ENCODE measurements around the gene PNMA6A. TPM values are rescaled to one million over a fixed set of nuclear protein-coding genes. Genes with fewer than 3 reads are reported as not detected.
"Not testable (repeated sequence)": the region's sequence is repeated elsewhere in the genome, so short reads cannot be mapped to it uniquely, and the experiment has no call there.

The PNMA6A gene
- total and polyA plus RNA-seq, 10 of the 15 experiments (the other 5 are each of a cell fraction or from before 2014, with no cell fraction given), result 0.03 to 0.23 (median 0.15) TPM; not detected in 7

- in situ Hi-C loops (cut with MboI), result loop anchor here (10.0 kb wide), 1 partner anchor 71 kb away; no protein-coding TSS in a partner anchor
- RAD21 ChIA-PET (ENCODE audit: unreplicated experiment); H3K4me1 ChIP-seq (ENCODE audit: control insufficient read depth, insufficient read depth, low read length); CTCF ChIA-PET; H3K9me3 ChIP-seq (replicated peaks; ENCODE audit: control insufficient read depth, insufficient read depth, low read length); BruUV-seq (replicated peaks); H3K4me3 ChIP-seq; H3K4me2 ChIP-seq (ENCODE audit: control insufficient read depth, insufficient read depth); H3K9ac ChIP-seq (ENCODE audit: control insufficient read depth, insufficient read depth, low read length); H3K27ac ChIP-seq (ENCODE audit: control insufficient read depth, insufficient read depth); H3K79me2 ChIP-seq (ENCODE audit: control insufficient read depth, insufficient read depth, low read length); intact Hi-C loops (cut with micrococcal nuclease; ENCODE audit: unreplicated experiment); ATAC-seq; FAIRE-seq; POLR2A ChIA-PET; DNase-seq (ENCODE audit: low read depth, low spot score); SMC1A ChIA-PET (ENCODE audit: uncharacterized antibody, unreplicated experiment); H3K36me3 ChIP-seq (ENCODE audit: control insufficient read depth in 2 of 2, insufficient read depth in 2 of 2, low read length in 1 of 2); H2AFZ ChIP-seq (ENCODE audit: control insufficient read depth, low read depth, low read length); H3K27me3 ChIP-seq (replicated peaks in 1 of 2; ENCODE audit: control insufficient read depth in 2 of 2, insufficient read depth in 2 of 2, low read length in 1 of 2); H4K20me1 ChIP-seq (ENCODE audit: control insufficient read depth, insufficient read depth): not testable (repeated sequence)
- 60% methylated on average over 10 of the region's 23 CpGs for WGBS (ENCODE audit: insufficient coverage, insufficient replicate concordance, low lambda C conversion rate, missing lambda C conversion rate)
Measured at GRCh38 chrX:153083238-153083923, 11.1 kb downstream of the PNMA6A start.

- TF ChIP-seq PML (IDR thresholded peaks at IDR 0.05; ENCODE audit: low read length) (no peak), BCL11A (IDR thresholded peaks at IDR 0.05; ENCODE audit: low read depth, low read length) (no peak), CHD4 (IDR thresholded peaks at IDR 0.05) (no peak), ATF3 (IDR thresholded peaks at IDR 0.05; ENCODE audit: borderline replicate concordance, extremely low read depth, low read depth, low read length) (no peak), ASH2L (IDR thresholded peaks at IDR 0.05; ENCODE audit: borderline replicate concordance, low read depth) (no peak), FOS (IDR thresholded peaks at IDR 0.05; ENCODE audit: borderline replicate concordance, extremely low read depth, insufficient read length) (no peak), TBL1XR1 (IDR thresholded peaks at IDR 0.05; ENCODE audit: low read depth, low read length) (no peak), RB1 (IDR thresholded peaks at IDR 0.05; ENCODE audit: borderline replicate concordance) (no peak), YY1 (IDR thresholded peaks at IDR 0.05; ENCODE audit: low read depth, low read length) (no peak), E2F4 (IDR thresholded peaks at IDR 0.05; ENCODE audit: low read depth, low read length) (no peak), NR2F1 (conservative IDR thresholded peaks at IDR 0.05) (no peak), SREBF2 (IDR thresholded peaks at IDR 0.05; ENCODE audit: low read length) (no peak)
- TF ChIP-seq, protein P1, sequence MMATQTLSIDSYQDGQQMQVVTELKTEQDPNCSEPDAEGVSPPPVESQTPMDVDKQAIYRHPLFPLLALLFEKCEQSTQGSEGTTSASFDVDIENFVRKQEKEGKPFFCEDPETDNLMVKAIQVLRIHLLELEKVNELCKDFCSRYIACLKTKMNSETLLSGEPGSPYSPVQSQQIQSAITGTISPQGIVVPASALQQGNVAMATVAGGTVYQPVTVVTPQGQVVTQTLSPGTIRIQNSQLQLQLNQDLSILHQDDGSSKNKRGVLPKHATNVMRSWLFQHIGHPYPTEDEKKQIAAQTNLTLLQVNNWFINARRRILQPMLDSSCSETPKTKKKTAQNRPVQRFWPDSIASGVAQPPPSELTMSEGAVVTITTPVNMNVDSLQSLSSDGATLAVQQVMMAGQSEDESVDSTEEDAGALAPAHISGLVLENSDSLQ (IDR thresholded peaks at IDR 0.05), result no peak
- no peaks in the 10 kb centered on the region for H4K20me1 ChIP-seq (ENCODE audit: control insufficient read depth, insufficient read depth)
- SMC1A ChIA-PET (ENCODE audit: uncharacterized antibody, unreplicated experiment), result no interaction called here
- H3K36me3 ChIP-seq (ENCODE audit: control insufficient read depth in 2 of 2, insufficient read depth in 2 of 2, low read length in 1 of 2), result no peaks in the 10 kb centered on the region
- intact Hi-C loops (cut with micrococcal nuclease; ENCODE audit: unreplicated experiment) (no loop called here), in situ Hi-C loops (cut with MboI) (no loop called here)
- H3K79me2 ChIP-seq (ENCODE audit: control insufficient read depth, insufficient read depth, low read length), result no peaks in the 10 kb centered on the region
- H3K4me2 ChIP-seq (ENCODE audit: control insufficient read depth, insufficient read depth), result no peak overlapping the region
- FAIRE-seq (no peak), DNase-seq (ENCODE audit: low read depth, low spot score) (no peak), ATAC-seq (no peak)
- H3K9ac ChIP-seq (ENCODE audit: control insufficient read depth, insufficient read depth, low read length), result no peak overlapping the region
- H3K27ac ChIP-seq (ENCODE audit: control insufficient read depth, insufficient read depth), result no peak overlapping the region
- H3K4me3 ChIP-seq, result no peak overlapping the region
- peaks cover 1% of the 10 kb centered on the region; the same call in 1 of the 3 replicates for H3K9me3 ChIP-seq (replicated peaks; ENCODE audit: control insufficient read depth, insufficient read depth, low read length)
- no peaks in the 10 kb centered on the region for H3K4me1 ChIP-seq (ENCODE audit: control insufficient read depth, insufficient read depth, low read length)
- no peaks in the 10 kb centered on the region for H3K27me3 ChIP-seq (replicated peaks in 1 of 2; ENCODE audit: control insufficient read depth in 2 of 2, insufficient read depth in 2 of 2, low read length in 1 of 2)
- POLR2A ChIA-PET, result no interaction called here
- 56% methylated on average over 3 of the region's 3 CpGs for WGBS (ENCODE audit: insufficient coverage, insufficient replicate concordance, low lambda C conversion rate, missing lambda C conversion rate)
- H2AFZ ChIP-seq (ENCODE audit: control insufficient read depth, low read depth, low read length), result no peak overlapping the region
- BruUV-seq (replicated peaks), result no TSS peak
- CTCF ChIA-PET, result no interaction called here
- RAD21 ChIA-PET (ENCODE audit: unreplicated experiment), result no interaction called here
Measured at GRCh38 chrX:153102418-153102817, 30.2 kb downstream of the PNMA6A start.

Data from GM12878 (cell line).